ENCODE measurements around the gene ERC2.

The ERC2 gene

GRCh38 chr3:55812394-55813013, 655.8 kb downstream of the ERC2 start:
- no peak for DNase-seq

GRCh38 chr3:55807210-55807609, 661.1 kb downstream of the ERC2 start:
- DNase-seq: no peak

- DNase-seq: no peak
These were observed 663.1 kb downstream of the ERC2 start for GRCh38 chr3:55805169-55805568.

- DNase-seq: no peak
These were observed 663.8 kb downstream of the ERC2 start for GRCh38 chr3:55804170-55805095.

- no peak for DNase-seq
These were observed 665.5 kb downstream of the ERC2 start for GRCh38 chr3:55802816-55803215.

GRCh38 chr3:55801676-55802075, 666.6 kb downstream of the ERC2 start:
- DNase-seq: no peak

- DNase-seq: no peak
These were observed 667.2 kb downstream of the ERC2 start for GRCh38 chr3:55801068-55801467.

GRCh38 chr3:55797775-55798174, 670.5 kb downstream of the ERC2 start:
- DNase-seq: no peak

- no peak for DNase-seq
These were observed 671.2 kb downstream of the ERC2 start for GRCh38 chr3:55797084-55797483.

- no peak for DNase-seq
These were observed 671.7 kb downstream of the ERC2 start for GRCh38 chr3:55796533-55796932.

GRCh38 chr3:55795746-55796145, 672.5 kb downstream of the ERC2 start:
- DNase-seq: no peak

GRCh38 chr3:55795296-55795695, 673.0 kb downstream of the ERC2 start:
- no peak for DNase-seq

- no peak for DNase-seq
These were observed 675.5 kb downstream of the ERC2 start for GRCh38 chr3:55792742-55793141.

GRCh38 chr3:55792009-55792408, 676.3 kb downstream of the ERC2 start:
- DNase-seq: no peak

GRCh38 chr3:55790596-55791350, 677.5 kb downstream of the ERC2 start:
- no peak for DNase-seq

- no peak for DNase-seq
These were observed 678.8 kb downstream of the ERC2 start for GRCh38 chr3:55789516-55789915.

- no peak for DNase-seq
These were observed 685.5 kb downstream of the ERC2 start for GRCh38 chr3:55782807-55783206.

GRCh38 chr3:55782351-55782750, 685.9 kb downstream of the ERC2 start:
- DNase-seq: no peak

GRCh38 chr3:55780913-55781312, 687.4 kb downstream of the ERC2 start:
- DNase-seq: no peak

- no peak for DNase-seq
These were observed 688.7 kb downstream of the ERC2 start for GRCh38 chr3:55779543-55779942.

- no peak for DNase-seq
These were observed 692.7 kb downstream of the ERC2 start for GRCh38 chr3:55775366-55776154.

- DNase-seq: no peak
These were observed 693.4 kb downstream of the ERC2 start for GRCh38 chr3:55774856-55775255.

GRCh38 chr3:55771503-55771902, 696.8 kb downstream of the ERC2 start:
- DNase-seq: no peak

Measured in NCI-H774 (cell line).